GM18519 (cell line): ENCODE data around the gene DCTN4.
"Not testable (repeated sequence)": the region's sequence is repeated elsewhere in the genome, so short reads cannot be mapped to it uniquely, and the experiment has no call there.

Experiments used
- ATAC-seq: cut with Tn5 transposase; IDR thresholded peaks from one replicate; pipeline ENCODE4 v1.9.1; 2021; ENCODE audit warnings: mild to moderate bottlenecking, moderate library complexity; ENCODE audit not compliant: unreplicated experiment, low FRiP score

The DCTN4 gene

GRCh38 chr5:150742455-150743141 is 16.2 kb downstream of the DCTN4 start:
- not testable (repeated sequence) for ATAC-seq

- no peak for ATAC-seq
These were observed 17.8 kb downstream of the DCTN4 start for GRCh38 chr5:150740992-150741391.

- ATAC-seq, result no peak
These were observed 20.0 kb downstream of the DCTN4 start for GRCh38 chr5:150738862-150739261.

GRCh38 chr5:150734579-150735384 is 24.0 kb downstream of the DCTN4 start:
- no peak for ATAC-seq

GRCh38 chr5:150731669-150732242 is 27.1 kb downstream of the DCTN4 start:
- ATAC-seq, result no peak

GRCh38 chr5:150729859-150730258 is 29.0 kb downstream of the DCTN4 start:
- ATAC-seq, result no peak

- ATAC-seq, result no peak
These were observed 35.0 kb downstream of the DCTN4 start for GRCh38 chr5:150723845-150724244.

- no peak for ATAC-seq
These were observed 48.7 kb downstream of the DCTN4 start for GRCh38 chr5:150710165-150710564.

- ATAC-seq, result no peak
These were observed 51.9 kb downstream of the DCTN4 start for GRCh38 chr5:150706776-150707390.

GRCh38 chr5:150703762-150704161 is 55.1 kb downstream of the DCTN4 start:
- ATAC-seq, result no peak

GRCh38 chr5:150700594-150701377 is 58.0 kb downstream of the DCTN4 start, which contains the start of gene RBM22:
TSS of gene RBM22 (minus strand) at chr5:150701062. CDS start at chr5:150700985, 77 bp downstream.
- peak; percentile 90 for ATAC-seq

- no peak for ATAC-seq
These were observed 58.6 kb downstream of the DCTN4 start for GRCh38 chr5:150700246-150700593.

GRCh38 chr5:150694612-150695011 is 64.2 kb downstream of the DCTN4 start:
- no peak for ATAC-seq

GRCh38 chr5:150692276-150692675 is 66.5 kb downstream of the DCTN4 start:
- no peak for ATAC-seq

- ATAC-seq, result no peak
These were observed 68.1 kb downstream of the DCTN4 start for GRCh38 chr5:150690760-150691159.

GRCh38 chr5:150689120-150689519 is 69.7 kb downstream of the DCTN4 start:
- ATAC-seq, result no peak

GRCh38 chr5:150676578-150676977 is 82.2 kb downstream of the DCTN4 start:
- ATAC-seq, result no peak

- no peak for ATAC-seq
These were observed 83.7 kb downstream of the DCTN4 start for GRCh38 chr5:150675069-150675468.

- no peak for ATAC-seq
These were observed 84.4 kb downstream of the DCTN4 start for GRCh38 chr5:150674341-150674821.

GRCh38 chr5:150672884-150673275 is 85.9 kb downstream of the DCTN4 start:
- no peak for ATAC-seq
